PC-3 (cell line): Measurements from ENCODE around the gene HBE1.

ENCODE experiments used
- CTCF ChIP-seq: fragments of 300-600 bp; sonication (generic); conservative IDR thresholded peaks from 2 replicates; pipeline ENCODE4 v1.5.1; 2017; ENCODE audit warnings: antibody characterized with exemption, low read depth, mild to moderate bottlenecking, low read length
- EZH2 ChIP-seq: fragments of 300-600 bp; sonication (generic); IDR thresholded peaks from one replicate; pipeline ENCODE4 v1.6.1; 2017; ENCODE audit warnings: antibody characterized with exemption, mild to moderate bottlenecking, low read length; ENCODE audit not compliant: unreplicated experiment
- EZH2phosphoT487 ChIP-seq: fragments of 300-600 bp; sonication (generic); IDR thresholded peaks from 2 replicates; pipeline ENCODE4 v1.6.1; 2018; ENCODE audit warnings: mild to moderate bottlenecking, antibody characterized with exemption, low read length, borderline replicate concordance

- TF ChIP-seq CTCF (no peak), EZH2phosphoT487 (no peak), EZH2 (no peak)
Measured at GRCh38 chr11:5265832-5266231, 3.9 kb downstream of the HBE1 start.
